Measurements from ENCODE around the gene OR2T11. TPM values are rescaled to one million over a fixed set of nuclear protein-coding genes. Genes with fewer than 3 reads are reported as not detected.
"Not testable (repeated sequence)": the region's sequence is repeated elsewhere in the genome, so short reads cannot be mapped to it uniquely, and the experiment has no call there.

OR2T11 gene
- total and polyA plus RNA-seq, 2 of the 13 experiments (the other 11 are each of a cell fraction or from before 2014, with no cell fraction given): not detected

GRCh38 chr1:248641583-248641982 lies 6.7 kb upstream of the OR2T11 start:
- H3K9ac ChIP-seq (ENCODE audit: insufficient read depth, low read depth, low read length); H3K36me3 ChIP-seq (replicated peaks in 1 of 2; ENCODE audit: control insufficient read depth in 1 of 2, insufficient read depth in 2 of 2, low read length in 2 of 2); H2AFZ ChIP-seq (ENCODE audit: low read length); BruUV-seq (replicated peaks); H4K20me1 ChIP-seq (ENCODE audit: insufficient read depth, low read length); H3K79me2 ChIP-seq (ENCODE audit: insufficient read depth, low read length); CTCF ChIA-PET (ENCODE audit: low intra/inter-chr PET ratio, low total read pairs); H3K4me1 ChIP-seq (ENCODE audit: insufficient read depth, low read length); POLR2A ChIA-PET; H3K27ac ChIP-seq (ENCODE audit: extremely low read length, insufficient read depth, low read length); H3K4me2 ChIP-seq (ENCODE audit: low read depth, low read length); H3K4me3 ChIP-seq (replicated peaks in 1 of 3; ENCODE audit: insufficient read depth in 1 of 3, low read depth in 2 of 3, low read length in 3 of 3); intact Hi-C loops (cut with micrococcal nuclease; ENCODE audit: unreplicated experiment); in situ Hi-C loops (cut with HindIII; ENCODE audit: extremely low pct_ligation_motif_present, low pct_unique_long_range_greater_than_20kb); H3K9me3 ChIP-seq (ENCODE audit: low read length); DNase-seq (ENCODE audit: low spot score); H3K27me3 ChIP-seq (ENCODE audit: control insufficient read depth in 1 of 2, insufficient read depth in 2 of 2, low read length in 2 of 2); ATAC-seq: not testable (repeated sequence)
- peak; percentile 60 for FAIRE-seq
- no CpG with 5 or more reads among the region's 5 CpGs for WGBS (ENCODE audit: low lambda C conversion rate)

DNA sequence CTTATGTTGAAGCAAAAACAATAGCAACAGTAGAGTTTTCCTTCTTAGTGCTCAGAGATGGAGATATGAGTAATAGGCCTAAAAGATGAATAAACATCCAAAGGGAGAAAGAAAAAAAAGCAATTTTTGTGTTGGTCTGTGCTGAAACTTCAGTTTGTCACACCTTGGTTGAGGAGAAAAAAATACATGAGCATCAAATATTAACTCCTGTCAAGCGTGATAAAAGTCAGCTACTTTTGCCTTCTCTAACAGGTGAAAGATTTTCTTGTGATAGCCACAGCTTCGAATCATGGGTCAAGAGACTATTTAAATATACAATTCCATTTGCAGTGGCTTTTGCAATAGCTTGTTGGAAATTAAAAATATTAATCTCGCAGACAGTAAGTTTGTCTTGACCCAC lies 6.0 kb upstream of the OR2T11 start:
- WGBS (ENCODE audit: low lambda C conversion rate): no CpG with 5 or more reads among the region's 3 CpGs
- H3K79me2 ChIP-seq (ENCODE audit: insufficient read depth, low read length); H2AFZ ChIP-seq (ENCODE audit: low read length); BruUV-seq (replicated peaks); H3K9ac ChIP-seq (ENCODE audit: insufficient read depth, low read depth, low read length); H3K4me3 ChIP-seq (replicated peaks in 1 of 3; ENCODE audit: insufficient read depth in 1 of 3, low read depth in 2 of 3, low read length in 3 of 3); H3K36me3 ChIP-seq (replicated peaks in 1 of 2; ENCODE audit: control insufficient read depth in 1 of 2, insufficient read depth in 2 of 2, low read length in 2 of 2); H3K4me2 ChIP-seq (ENCODE audit: low read depth, low read length); H3K27ac ChIP-seq (ENCODE audit: extremely low read length, insufficient read depth, low read length); DNase-seq (ENCODE audit: low spot score); ATAC-seq; H3K9me3 ChIP-seq (ENCODE audit: low read length); H3K4me1 ChIP-seq (ENCODE audit: insufficient read depth, low read length); intact Hi-C loops (cut with micrococcal nuclease; ENCODE audit: unreplicated experiment); CTCF ChIA-PET (ENCODE audit: low intra/inter-chr PET ratio, low total read pairs); POLR2A ChIA-PET; H3K27me3 ChIP-seq (ENCODE audit: control insufficient read depth in 1 of 2, insufficient read depth in 2 of 2, low read length in 2 of 2); H4K20me1 ChIP-seq (ENCODE audit: insufficient read depth, low read length); in situ Hi-C loops (cut with HindIII; ENCODE audit: extremely low pct_ligation_motif_present, low pct_unique_long_range_greater_than_20kb): not testable (repeated sequence)
- FAIRE-seq: peak; percentile 32

- no CpG with 5 or more reads among the region's 5 CpGs for WGBS (ENCODE audit: low lambda C conversion rate)
- CTCF ChIA-PET (ENCODE audit: low intra/inter-chr PET ratio, low total read pairs); H3K79me2 ChIP-seq (ENCODE audit: insufficient read depth, low read length); in situ Hi-C loops (cut with HindIII; ENCODE audit: extremely low pct_ligation_motif_present, low pct_unique_long_range_greater_than_20kb); H3K9me3 ChIP-seq (ENCODE audit: low read length); POLR2A ChIA-PET; intact Hi-C loops (cut with micrococcal nuclease; ENCODE audit: unreplicated experiment); BruUV-seq (replicated peaks); H4K20me1 ChIP-seq (ENCODE audit: insufficient read depth, low read length); H3K4me3 ChIP-seq (replicated peaks in 1 of 3; ENCODE audit: insufficient read depth in 1 of 3, low read depth in 2 of 3, low read length in 3 of 3); DNase-seq (ENCODE audit: low spot score); ATAC-seq; H3K4me2 ChIP-seq (ENCODE audit: low read depth, low read length); H2AFZ ChIP-seq (ENCODE audit: low read length); H3K27ac ChIP-seq (ENCODE audit: extremely low read length, insufficient read depth, low read length); H3K27me3 ChIP-seq (ENCODE audit: control insufficient read depth in 1 of 2, insufficient read depth in 2 of 2, low read length in 2 of 2); H3K9ac ChIP-seq (ENCODE audit: insufficient read depth, low read depth, low read length); H3K36me3 ChIP-seq (replicated peaks in 1 of 2; ENCODE audit: control insufficient read depth in 1 of 2, insufficient read depth in 2 of 2, low read length in 2 of 2); H3K4me1 ChIP-seq (ENCODE audit: insufficient read depth, low read length): not testable (repeated sequence)
- peak; percentile 4 for FAIRE-seq
These were observed 4.8 kb upstream of the OR2T11 start for GRCh38 chr1:248639652-248640051.

GRCh38 chr1:248636612-248637011 lies 1.7 kb upstream of the OR2T11 start:
- H4K20me1 ChIP-seq (ENCODE audit: insufficient read depth, low read length); H3K27me3 ChIP-seq (ENCODE audit: control insufficient read depth in 1 of 2, insufficient read depth in 2 of 2, low read length in 2 of 2); in situ Hi-C loops (cut with HindIII; ENCODE audit: extremely low pct_ligation_motif_present, low pct_unique_long_range_greater_than_20kb); CTCF ChIA-PET (ENCODE audit: low intra/inter-chr PET ratio, low total read pairs); H3K9ac ChIP-seq (ENCODE audit: insufficient read depth, low read depth, low read length); DNase-seq (ENCODE audit: low spot score); POLR2A ChIA-PET; intact Hi-C loops (cut with micrococcal nuclease; ENCODE audit: unreplicated experiment); H3K4me2 ChIP-seq (ENCODE audit: low read depth, low read length); H3K27ac ChIP-seq (ENCODE audit: extremely low read length, insufficient read depth, low read length); H3K79me2 ChIP-seq (ENCODE audit: insufficient read depth, low read length); H3K4me1 ChIP-seq (ENCODE audit: insufficient read depth, low read length); H3K36me3 ChIP-seq (replicated peaks in 1 of 2; ENCODE audit: control insufficient read depth in 1 of 2, insufficient read depth in 2 of 2, low read length in 2 of 2); H3K4me3 ChIP-seq (replicated peaks in 1 of 3; ENCODE audit: insufficient read depth in 1 of 3, low read depth in 2 of 3, low read length in 3 of 3); H3K9me3 ChIP-seq (ENCODE audit: low read length); H2AFZ ChIP-seq (ENCODE audit: low read length); BruUV-seq (replicated peaks): not testable (repeated sequence)
- peak; percentile 78 for FAIRE-seq
- WGBS (ENCODE audit: low lambda C conversion rate): 0% methylated on average over 3 of the region's 5 CpGs
- ATAC-seq: peak; percentile 90
